Brain microvascular endothelial cell (primary cell): ENCODE measurements around the gene BRWD1.
A peak's percentile ranks its signal among the peaks of the same experiment; 100 is the strongest.

Experiments used
- DNase-seq: peaks from one replicate; pipeline ENCODE4 v3.0.0-alpha.2; 2020
- H3K27ac ChIP-seq: fragments of 250-450 bp; sonication (Bioruptor Pico); 2 replicates; pipeline ENCODE4 v1.5.1; 2020; ENCODE audit warnings: mild to moderate bottlenecking, moderate library complexity
- H3K27me3 ChIP-seq: fragments of 250-450 bp; sonication (Bioruptor Pico); replicated peaks from 2 replicates; pipeline ENCODE4 v1.5.1; 2020; ENCODE audit warnings: mild to moderate bottlenecking
- H3K36me3 ChIP-seq: fragments of 250-450 bp; sonication (Bioruptor Pico); replicated peaks from 2 replicates; pipeline ENCODE4 v1.5.1; 2020; ENCODE audit warnings: mild to moderate bottlenecking
- H3K4me3 ChIP-seq: 2 replicates; pipeline ENCODE4 v1.5.1; 2011; ENCODE audit warnings: low read depth, mild to moderate bottlenecking, control low read depth, low read length, moderate library complexity
- CTCF ChIP-seq: IDR thresholded peaks from 2 replicates; pipeline ENCODE4 v1.5.1; 2011; ENCODE audit warnings: low read depth, mild to moderate bottlenecking, moderate library complexity, low read length, control low read depth, inconsistent platforms; ENCODE audit errors: missing control alignments
- in situ Hi-C: cut with HindIII; loops from 2 replicates; pipeline ENCODE4 v1.10.0; 2017; ENCODE audit warnings: low sequenced_read_pairs, low pct_ligation_motif_present

Gene BRWD1

GRCh38 chr21:39313042-39313570, 326 bp downstream of the BRWD1 start:
- TF ChIP-seq CTCF, result no peak
- peak overlapping the region; percentile 71 for H3K4me3 ChIP-seq
- H3K27ac ChIP-seq, result peak overlapping the region; percentile 89
- peak; percentile 4 for DNase-seq
- no peaks in the 10 kb centered on the region for H3K27me3 ChIP-seq
- H3K36me3 ChIP-seq, result peaks cover 9% of the 10 kb centered on the region
- in situ Hi-C loops, result no loop called here

GRCh38 chr21:39312112-39313041, 1.1 kb downstream of the BRWD1 start:
- peak; percentile 77 for DNase-seq
- TF ChIP-seq CTCF, result no peak
- H3K27me3 ChIP-seq, result no peaks in the 10 kb centered on the region
- H3K27ac ChIP-seq, result peak overlapping the region; percentile 89
- in situ Hi-C loops, result no loop called here
- peaks cover 9% of the 10 kb centered on the region for H3K36me3 ChIP-seq
- H3K4me3 ChIP-seq, result peak overlapping the region; percentile 71

GRCh38 chr21:39311164-39311563, 2.3 kb downstream of the BRWD1 start:
- no peak for DNase-seq
- Histone ChIP-seq H3K27me3 (no peaks in the 10 kb centered on the region), H3K27ac (no peak overlapping the region), H3K4me3 (no peak overlapping the region), H3K36me3 (peaks cover 9% of the 10 kb centered on the region)
- in situ Hi-C loops, result no loop called here
- no peak for TF ChIP-seq CTCF

- Histone ChIP-seq H3K36me3 (peaks cover 14% of the 10 kb centered on the region), H3K4me3 (no peak overlapping the region), H3K27me3 (no peaks in the 10 kb centered on the region), H3K27ac (no peak overlapping the region)
- no peak for TF ChIP-seq CTCF
- no peak for DNase-seq
- in situ Hi-C loops, result no loop called here
These were observed 6.0 kb downstream of the BRWD1 start for GRCh38 chr21:39307466-39307865.

- no peak for DNase-seq
- H3K36me3 ChIP-seq, result peaks cover 21% of the 10 kb centered on the region
- in situ Hi-C loops, result no loop called here
- no peak for TF ChIP-seq CTCF
- H3K4me3 ChIP-seq, result no peak overlapping the region
- H3K27me3 ChIP-seq, result no peaks in the 10 kb centered on the region
- H3K27ac ChIP-seq, result no peak overlapping the region
These were observed 12.8 kb downstream of the BRWD1 start for GRCh38 chr21:39300587-39300986.
